ENCODE data around the gene TMEM184B.

Gene TMEM184B

GRCh38 chr22:38270091-38270992 is 2.5 kb downstream of the TMEM184B start:
- Histone ChIP-seq H3K4me2 (ENCODE audit: low read length) (no peak overlapping the region), H4K20me1 (ENCODE audit: control insufficient read depth, insufficient read depth, low read depth, low read length) (peaks cover 9% of the 10 kb centered on the region; the same call in 1 of the 2 replicates), H3K4me3 (ENCODE audit: low read length) (no peak overlapping the region)

GRCh38 chr22:38269466-38269865 is 3.3 kb downstream of the TMEM184B start:
- Histone ChIP-seq H3K79me2 (ENCODE audit: control insufficient read depth, low read length) (peaks cover 12% of the 10 kb centered on the region), H4K20me1 (ENCODE audit: control insufficient read depth, insufficient read depth, low read depth, low read length) (peaks cover 9% of the 10 kb centered on the region; the same call in 1 of the 2 replicates)
- TF ChIP-seq, protein P1, sequence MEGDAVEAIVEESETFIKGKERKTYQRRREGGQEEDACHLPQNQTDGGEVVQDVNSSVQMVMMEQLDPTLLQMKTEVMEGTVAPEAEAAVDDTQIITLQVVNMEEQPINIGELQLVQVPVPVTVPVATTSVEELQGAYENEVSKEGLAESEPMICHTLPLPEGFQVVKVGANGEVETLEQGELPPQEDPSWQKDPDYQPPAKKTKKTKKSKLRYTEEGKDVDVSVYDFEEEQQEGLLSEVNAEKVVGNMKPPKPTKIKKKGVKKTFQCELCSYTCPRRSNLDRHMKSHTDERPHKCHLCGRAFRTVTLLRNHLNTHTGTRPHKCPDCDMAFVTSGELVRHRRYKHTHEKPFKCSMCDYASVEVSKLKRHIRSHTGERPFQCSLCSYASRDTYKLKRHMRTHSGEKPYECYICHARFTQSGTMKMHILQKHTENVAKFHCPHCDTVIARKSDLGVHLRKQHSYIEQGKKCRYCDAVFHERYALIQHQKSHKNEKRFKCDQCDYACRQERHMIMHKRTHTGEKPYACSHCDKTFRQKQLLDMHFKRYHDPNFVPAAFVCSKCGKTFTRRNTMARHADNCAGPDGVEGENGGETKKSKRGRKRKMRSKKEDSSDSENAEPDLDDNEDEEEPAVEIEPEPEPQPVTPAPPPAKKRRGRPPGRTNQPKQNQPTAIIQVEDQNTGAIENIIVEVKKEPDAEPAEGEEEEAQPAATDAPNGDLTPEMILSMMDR (IDR thresholded peaks at IDR 0.05; ENCODE audit: low read depth, low read length, poor library complexity, severe bottlenecking) = no peak
- no peak for TF ChIP-seq EZH2phosphoT487 (IDR thresholded peaks at IDR 0.05; ENCODE audit: borderline replicate concordance, low read length)

More at GRCh38 chr22:38270091-38270992, 2.5 kb downstream of the TMEM184B start:
- Histone ChIP-seq H3K9me2 (replicated peaks; ENCODE audit: control insufficient read depth, low read length) (no peaks in the 10 kb centered on the region), H3F3A (ENCODE audit: control insufficient read depth, insufficient read depth) (no peaks in the 10 kb centered on the region), H3K79me2 (ENCODE audit: control insufficient read depth, low read length) (peaks cover 12% of the 10 kb centered on the region), H3K9me3 (ENCODE audit: control insufficient read depth, insufficient read depth, low read length) (no peaks in the 10 kb centered on the region), H3K4me1 (ENCODE audit: control insufficient read depth, low read length) (peaks cover 21% of the 10 kb centered on the region), H3K36me3 (ENCODE audit: control insufficient read depth, low read length) (no peaks in the 10 kb centered on the region), H3K27me3 (ENCODE audit: control insufficient read depth, low read length) (peaks cover 7% of the 10 kb centered on the region), H3K27ac (ENCODE audit: low read depth, low read length) (no peak overlapping the region)
- TF ChIP-seq, protein P1 (IDR thresholded peaks at IDR 0.05; ENCODE audit: low read depth, low read length, poor library complexity, severe bottlenecking) = no peak

DNA sequence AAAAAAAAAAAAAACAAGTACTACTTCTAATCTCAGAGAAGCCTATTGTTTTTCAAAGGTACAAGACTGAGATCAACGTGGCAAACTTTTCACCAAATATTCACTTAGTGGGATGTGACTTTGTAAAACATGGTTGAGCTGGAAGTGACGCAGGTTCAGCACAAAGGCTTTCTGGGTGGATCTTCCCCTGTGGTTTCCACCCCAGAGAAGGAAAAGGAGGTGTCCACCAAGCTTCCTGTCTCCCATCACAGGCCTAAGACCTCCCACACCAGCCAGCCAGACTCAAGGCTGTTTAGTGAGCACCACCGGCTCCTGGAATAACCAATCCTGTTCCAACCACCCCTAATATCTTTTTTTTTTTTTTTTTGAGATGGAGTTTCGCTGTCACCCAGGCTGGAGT is 5.7 kb downstream of the TMEM184B start:
- Histone ChIP-seq H3K4me2 (ENCODE audit: low read length) (no peak overlapping the region), H3K4me1 (ENCODE audit: control insufficient read depth, low read length) (peaks cover 10% of the 10 kb centered on the region), H3K27ac (ENCODE audit: low read depth, low read length) (no peak overlapping the region), H4K20me1 (ENCODE audit: control insufficient read depth, insufficient read depth, low read depth, low read length) (peaks cover 9% of the 10 kb centered on the region; the same call in 1 of the 2 replicates), H3K79me2 (ENCODE audit: control insufficient read depth, low read length) (peaks cover 8% of the 10 kb centered on the region), H3F3A (ENCODE audit: control insufficient read depth, insufficient read depth) (no peaks in the 10 kb centered on the region), H3K9me2 (replicated peaks; ENCODE audit: control insufficient read depth, low read length) (no peaks in the 10 kb centered on the region), H3K36me3 (ENCODE audit: control insufficient read depth, low read length) (no peaks in the 10 kb centered on the region), H3K9me3 (ENCODE audit: control insufficient read depth, insufficient read depth, low read length) (no peaks in the 10 kb centered on the region), H3K4me3 (ENCODE audit: low read length) (no peak overlapping the region), H3K27me3 (ENCODE audit: control insufficient read depth, low read length) (peaks cover 2% of the 10 kb centered on the region)
- TF ChIP-seq, protein P1 (IDR thresholded peaks at IDR 0.05; ENCODE audit: low read depth, low read length, poor library complexity, severe bottlenecking) = no peak
- TF ChIP-seq EZH2phosphoT487 (IDR thresholded peaks at IDR 0.05; ENCODE audit: borderline replicate concordance, low read length) = no peak

More at GRCh38 chr22:38269466-38269865, 3.3 kb downstream of the TMEM184B start:
- no peaks in the 10 kb centered on the region for H3K9me2 ChIP-seq (replicated peaks; ENCODE audit: control insufficient read depth, low read length)
- H3K36me3 ChIP-seq (ENCODE audit: control insufficient read depth, low read length) = no peaks in the 10 kb centered on the region
- peaks cover 7% of the 10 kb centered on the region for H3K27me3 ChIP-seq (ENCODE audit: control insufficient read depth, low read length)
- H3K9me3 ChIP-seq (ENCODE audit: control insufficient read depth, insufficient read depth, low read length) = no peaks in the 10 kb centered on the region
- H3K27ac ChIP-seq (ENCODE audit: low read depth, low read length) = no peak overlapping the region
- peaks cover 21% of the 10 kb centered on the region for H3K4me1 ChIP-seq (ENCODE audit: control insufficient read depth, low read length)
- no peak overlapping the region for H3K4me2 ChIP-seq (ENCODE audit: low read length)
- no peaks in the 10 kb centered on the region for H3F3A ChIP-seq (ENCODE audit: control insufficient read depth, insufficient read depth)
- H3K4me3 ChIP-seq (ENCODE audit: low read length) = no peak overlapping the region
